Peyer's patch (tissue), 4 donors: ENCODE measurements around the gene PODXL2. TPM values are rescaled to one million over a fixed set of nuclear protein-coding genes. Genes with fewer than 3 reads are reported as not detected.
"Not testable (repeated sequence)": the region's sequence is repeated elsewhere in the genome, so short reads cannot be mapped to it uniquely, and the experiment has no call there.

Experiments
- DNase-seq, 3 donors: peaks; one replicate each; pipeline ENCODE4 v3.0.0-alpha.2; 2017 to 2019
- H3K27ac ChIP-seq, 4 donors: fragments of 200-600 bp; sonication (generic); one replicate each; pipeline ENCODE4 v1.5.1; 2016 to 2019
- H3K27me3 ChIP-seq, 2 donors: fragments of 200-600 bp; sonication (generic); one replicate each; pipeline ENCODE4 v1.5.1; 2019
- H3K36me3 ChIP-seq, 3 donors: fragments of 200-600 bp; sonication (generic); one replicate each; pipeline ENCODE4 v1.5.1; 2016 to 2019
- H3K4me1 ChIP-seq, 4 donors: fragments of 200-600 bp; sonication (generic); one replicate each; pipeline ENCODE4 v1.5.1; 2016 to 2019
- H3K4me3 ChIP-seq, 4 donors: fragments of 200-600 bp; sonication (generic); 1 replicate in 3 of 4; 2 replicates in 1 of 4; pipeline ENCODE4 v1.5.1; 2016 to 2019; ENCODE audit warnings: mild to moderate bottlenecking in 1 of 4
- H3K9me3 ChIP-seq, 4 donors: fragments of 200-600 bp; sonication (generic); one replicate each; pipeline ENCODE4 v1.5.1; 2016 to 2019; ENCODE audit warnings: mild to moderate bottlenecking in 1 of 4
- CTCF ChIP-seq, 6 experiments: fragments of 450-650 bp in 4 of 6; fragments of 200-600 bp in 2 of 6; sonication (generic) in 1 of 6; IDR thresholded peaks; one replicate each; pipeline ENCODE4 v1.5.1; 2017 to 2019; ENCODE audit warnings: antibody characterized with exemption in 6 of 6, mild to moderate bottlenecking in 3 of 6, moderate library complexity in 1 of 6
- POLR2A ChIP-seq, 2 donors: fragments of 450-650 bp; IDR thresholded peaks; one replicate each; pipeline ENCODE4 v1.5.1; 2017; ENCODE audit warnings: antibody characterized with exemption in 2 of 2, mild to moderate bottlenecking in 2 of 2, moderate library complexity in 2 of 2
- total RNA-seq, 4 donors: library from RNA; depleted of rRNA; stranded (reverse); fragments of >200 nt; gene quantifications; one replicate each; pipeline ENCODE4 v1.1.0, GENCODE V29; 2016

PODXL2 gene
- total RNA-seq, 4 donors from 2014 or later: 7.4 to 15.6 (median 9.9) TPM

GRCh38 chr3:127651516-127652172, 22.7 kb downstream of the PODXL2 start:
- DNase-seq: no peak
- Histone ChIP-seq H3K4me3 (no peak overlapping the region), H3K4me1 (no peaks in the 10 kb centered on the region), H3K27ac (no peak overlapping the region), H3K27me3 (no peaks in the 10 kb centered on the region), H3K36me3 (no peaks in the 10 kb centered on the region), H3K9me3 (no peaks in the 10 kb centered on the region)
- TF ChIP-seq POLR2A (IDR thresholded peaks at IDR 0.05) (no peak), CTCF (IDR thresholded peaks at IDR 0.05) (no peak)

GRCh38 chr3:127652246-127652995, 23.4 kb downstream of the PODXL2 start:
- no peaks in the 10 kb centered on the region for H3K9me3 ChIP-seq
- H3K27ac ChIP-seq: no peak overlapping the region
- H3K4me3 ChIP-seq: no peak overlapping the region
- peak in 2 of 3 donors; percentile 37 to 73 for DNase-seq
- TF ChIP-seq POLR2A (IDR thresholded peaks at IDR 0.05) (no peak), CTCF (IDR thresholded peaks at IDR 0.05) (peak; percentile 43 to 82 (median 76))
- no peaks in the 10 kb centered on the region for H3K27me3 ChIP-seq
- H3K36me3 ChIP-seq: no peaks in the 10 kb centered on the region
- H3K4me1 ChIP-seq: no peaks in the 10 kb centered on the region

GRCh38 chr3:127654374-127654773, 25.4 kb downstream of the PODXL2 start:
- TF ChIP-seq POLR2A (IDR thresholded peaks at IDR 0.05): no peak
- TF ChIP-seq CTCF (IDR thresholded peaks at IDR 0.05): no peak
- H3K9me3 ChIP-seq: no peaks in the 10 kb centered on the region
- H3K4me1 ChIP-seq: no peaks in the 10 kb centered on the region

GRCh38 chr3:127654993-127655392, 26.0 kb downstream of the PODXL2 start:
- H3K4me1 ChIP-seq, H3K36me3 ChIP-seq, H3K27me3 ChIP-seq, DNase-seq, H3K9me3 ChIP-seq, H3K4me3 ChIP-seq: not testable (repeated sequence)
- peak overlapping the region in 1 of 4 donors; percentile 3 for H3K27ac ChIP-seq

More at GRCh38 chr3:127654374-127654773, 25.4 kb downstream of the PODXL2 start:
- DNase-seq: no peak
- H3K27ac ChIP-seq: no peak overlapping the region
- H3K36me3 ChIP-seq: no peaks in the 10 kb centered on the region
- H3K4me3 ChIP-seq: no peak overlapping the region
- H3K27me3 ChIP-seq: no peaks in the 10 kb centered on the region

GRCh38 chr3:127655641-127656040, 26.7 kb downstream of the PODXL2 start:
- H3K27me3 ChIP-seq: no peaks in the 10 kb centered on the region
- H3K36me3 ChIP-seq: no peaks in the 10 kb centered on the region
- TF ChIP-seq CTCF (IDR thresholded peaks at IDR 0.05) (no peak), POLR2A (IDR thresholded peaks at IDR 0.05) (no peak)
- no peaks in the 10 kb centered on the region for H3K4me1 ChIP-seq
- H3K27ac ChIP-seq: no peak overlapping the region
- H3K9me3 ChIP-seq: no peaks in the 10 kb centered on the region
- no peak for DNase-seq
- no peak overlapping the region for H3K4me3 ChIP-seq

GRCh38 chr3:127656906-127657305, 27.9 kb downstream of the PODXL2 start:
- TF ChIP-seq POLR2A (IDR thresholded peaks at IDR 0.05) (no peak), CTCF (IDR thresholded peaks at IDR 0.05) (no peak)
- H3K36me3 ChIP-seq: no peaks in the 10 kb centered on the region
- H3K27me3 ChIP-seq: no peaks in the 10 kb centered on the region
- no peak for DNase-seq
- no peaks in the 10 kb centered on the region for H3K9me3 ChIP-seq
- H3K4me1 ChIP-seq: no peaks in the 10 kb centered on the region
- no peak overlapping the region for H3K27ac ChIP-seq
- H3K4me3 ChIP-seq: no peak overlapping the region
